ENCODE measurements around the gene SUSD4.

The SUSD4 gene

GRCh38 chr1:223242971-223243370 is 121.0 kb downstream of the SUSD4 start:
- no peak overlapping the region for H2AFZ ChIP-seq (ENCODE audit: low read length)
- no peaks in the 10 kb centered on the region for H3K79me2 ChIP-seq (ENCODE audit: insufficient read depth, low read length)
- H3K4me1 ChIP-seq (ENCODE audit: insufficient read depth, low read length, poor library complexity, severe bottlenecking) = peaks cover 4% of the 10 kb centered on the region
- no peaks in the 10 kb centered on the region for H3F3A ChIP-seq (ENCODE audit: low read depth)
- no peak overlapping the region for H3K9ac ChIP-seq (ENCODE audit: low read depth, low read length, poor library complexity, severe bottlenecking)
- H4K20me1 ChIP-seq (ENCODE audit: insufficient read depth, low read length, poor library complexity, severe bottlenecking) = no peaks in the 10 kb centered on the region
- TF ChIP-seq CTCF (conservative IDR thresholded peaks at IDR 0.05; ENCODE audit: low read length) (no peak), EZH2phosphoT487 (IDR thresholded peaks at IDR 0.05; ENCODE audit: borderline replicate concordance) (no peak)
- H3K4me2 ChIP-seq (ENCODE audit: low read depth, low read length, poor library complexity, severe bottlenecking) = no peak overlapping the region
- no peak overlapping the region for H3K4me3 ChIP-seq (ENCODE audit: low read length, poor library complexity, severe bottlenecking)
- no peaks in the 10 kb centered on the region for H3K9me2 ChIP-seq (replicated peaks; ENCODE audit: low read depth, low read length)
- no peaks in the 10 kb centered on the region for H3K9me3 ChIP-seq (ENCODE audit: insufficient read depth, low read depth, low read length)
- H3K27me3 ChIP-seq (ENCODE audit: insufficient read depth, low read length, poor library complexity, severe bottlenecking) = no peaks in the 10 kb centered on the region
- H3K36me3 ChIP-seq (ENCODE audit: insufficient read depth, low read length) = no peaks in the 10 kb centered on the region

- Histone ChIP-seq H4K20me1 (ENCODE audit: insufficient read depth, low read length, poor library complexity, severe bottlenecking) (no peaks in the 10 kb centered on the region), H3K27me3 (ENCODE audit: insufficient read depth, low read length, poor library complexity, severe bottlenecking) (no peaks in the 10 kb centered on the region), H2AFZ (ENCODE audit: low read length) (no peak overlapping the region), H3K36me3 (ENCODE audit: insufficient read depth, low read length) (no peaks in the 10 kb centered on the region), H3K4me3 (ENCODE audit: low read length, poor library complexity, severe bottlenecking) (no peak overlapping the region), H3K4me1 (ENCODE audit: insufficient read depth, low read length, poor library complexity, severe bottlenecking) (peaks cover 4% of the 10 kb centered on the region), H3K4me2 (ENCODE audit: low read depth, low read length, poor library complexity, severe bottlenecking) (no peak overlapping the region), H3K9ac (ENCODE audit: low read depth, low read length, poor library complexity, severe bottlenecking) (no peak overlapping the region), H3K9me3 (ENCODE audit: insufficient read depth, low read depth, low read length) (no peaks in the 10 kb centered on the region), H3K79me2 (ENCODE audit: insufficient read depth, low read length) (no peaks in the 10 kb centered on the region), H3F3A (ENCODE audit: low read depth) (no peaks in the 10 kb centered on the region), H3K9me2 (replicated peaks; ENCODE audit: low read depth, low read length) (no peaks in the 10 kb centered on the region)
- TF ChIP-seq CTCF (conservative IDR thresholded peaks at IDR 0.05; ENCODE audit: low read length) (no peak), EZH2phosphoT487 (IDR thresholded peaks at IDR 0.05; ENCODE audit: borderline replicate concordance) (no peak)
Observed at GRCh38 chr1:223242382-223242955, 121.5 kb downstream of the SUSD4 start.

- no peaks in the 10 kb centered on the region for H3K27me3 ChIP-seq (ENCODE audit: insufficient read depth, low read length, poor library complexity, severe bottlenecking)
- H3K79me2 ChIP-seq (ENCODE audit: insufficient read depth, low read length) = no peaks in the 10 kb centered on the region
Observed at GRCh38 chr1:223240122-223240521, 123.9 kb downstream of the SUSD4 start.

More at GRCh38 chr1:223240122-223240521, 123.9 kb downstream of the SUSD4 start:
- Histone ChIP-seq H2AFZ (ENCODE audit: low read length) (no peak overlapping the region), H4K20me1 (ENCODE audit: insufficient read depth, low read length, poor library complexity, severe bottlenecking) (no peaks in the 10 kb centered on the region), H3K4me1 (ENCODE audit: insufficient read depth, low read length, poor library complexity, severe bottlenecking) (peaks cover 4% of the 10 kb centered on the region), H3K9me2 (replicated peaks; ENCODE audit: low read depth, low read length) (no peaks in the 10 kb centered on the region), H3K36me3 (ENCODE audit: insufficient read depth, low read length) (no peaks in the 10 kb centered on the region), H3K9me3 (ENCODE audit: insufficient read depth, low read depth, low read length) (no peaks in the 10 kb centered on the region), H3K4me3 (ENCODE audit: low read length, poor library complexity, severe bottlenecking) (no peak overlapping the region), H3F3A (ENCODE audit: low read depth) (no peaks in the 10 kb centered on the region), H3K4me2 (ENCODE audit: low read depth, low read length, poor library complexity, severe bottlenecking) (no peak overlapping the region), H3K9ac (ENCODE audit: low read depth, low read length, poor library complexity, severe bottlenecking) (no peak overlapping the region)
- TF ChIP-seq EZH2phosphoT487 (IDR thresholded peaks at IDR 0.05; ENCODE audit: borderline replicate concordance) (no peak), CTCF (conservative IDR thresholded peaks at IDR 0.05; ENCODE audit: low read length) (no peak)
